HepG2 (cell line): Measurements from ENCODE around the gene SNUPN.
A peak's percentile ranks its signal among the peaks of the same experiment; 100 is the strongest.

ENCODE experiments used
- CEBPB ChIP-seq: IDR thresholded peaks from 2 replicates; pipeline ENCODE4 v1.6.1; 2011; ENCODE audit warnings: low read depth, low read length, improper control_type of control experiment, borderline replicate concordance
- DR1 ChIP-seq: sonication (generic); formaldehyde crosslinking; IDR thresholded peaks from 2 replicates; pipeline ENCODE4 v1.8.0; 2021; ENCODE audit warnings: mild to moderate bottlenecking, missing genetic modification reagents, inconsistent platforms
- KDM1A ChIP-seq: IDR thresholded peaks from 2 replicates; pipeline ENCODE4 v1.6.1; 2016; ENCODE audit warnings: missing compliant biosample characterization
- REPIN1 ChIP-seq: sonication (generic); formaldehyde crosslinking; IDR thresholded peaks from 2 replicates; pipeline ENCODE4 v1.8.0; 2022; ENCODE audit warnings: missing genetic modification reagents, low read depth, mild to moderate bottlenecking, borderline replicate concordance
- TBP ChIP-seq: sonication (generic); formaldehyde crosslinking; IDR thresholded peaks from 2 replicates; pipeline ENCODE4 v1.5.0; 2020; ENCODE audit warnings: missing genetic modification reagents
- TF ChIP-seq, protein P1 (sequence below): sonication (generic); formaldehyde crosslinking; IDR thresholded peaks from 2 replicates; pipeline ENCODE4 v1.4.0; 2020; ENCODE audit warnings: missing genetic modification reagents, borderline replicate concordance
- TF ChIP-seq, protein P2 (sequence below): sonication (generic); formaldehyde crosslinking; IDR thresholded peaks from 2 replicates; pipeline ENCODE4 v1.5.0; 2020; ENCODE audit warnings: mild to moderate bottlenecking, missing genetic modification reagents, moderate library complexity

DNA sequence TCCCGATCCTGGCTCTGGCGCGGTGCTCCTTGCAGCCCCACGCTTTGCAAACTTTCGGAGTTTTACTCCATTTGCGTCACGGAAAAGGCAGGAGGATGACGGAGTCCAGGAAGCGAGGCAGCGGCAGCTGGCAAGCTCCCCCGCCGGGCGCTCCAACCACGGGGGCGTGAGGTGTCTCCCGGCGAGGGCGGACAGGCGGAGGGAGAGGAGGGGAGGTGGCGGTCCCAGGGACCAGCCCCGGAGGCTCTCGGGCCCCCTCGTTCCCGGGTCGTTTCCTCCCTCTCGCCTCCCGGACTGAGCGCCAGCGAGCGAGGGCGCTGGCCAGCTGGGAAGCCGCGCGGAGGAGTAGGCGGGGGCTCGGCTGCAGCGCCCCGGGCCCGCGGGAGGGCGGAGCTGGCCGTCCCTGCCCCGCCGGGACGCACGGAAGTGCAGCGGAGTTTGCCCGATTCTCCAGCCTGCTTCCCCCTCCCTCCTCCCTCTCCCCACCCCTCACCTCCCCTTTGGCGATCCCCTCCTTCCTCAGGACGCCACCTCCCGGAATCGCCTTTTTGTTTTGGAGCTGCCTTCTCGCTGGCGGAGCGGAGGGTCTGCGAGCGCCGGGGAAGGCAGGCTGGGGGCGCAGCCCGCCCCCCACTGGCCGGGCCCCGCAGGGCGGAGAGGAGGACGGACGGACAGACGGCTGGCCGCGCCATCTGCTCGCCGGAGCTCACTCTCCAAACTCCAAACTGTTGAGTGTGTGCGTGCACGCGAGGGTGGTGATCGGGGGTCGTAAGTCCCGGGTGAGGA is 22.0 kb upstream of the SNUPN start, which contains the start of gene SNX33:
- TF ChIP-seq, protein P1, sequence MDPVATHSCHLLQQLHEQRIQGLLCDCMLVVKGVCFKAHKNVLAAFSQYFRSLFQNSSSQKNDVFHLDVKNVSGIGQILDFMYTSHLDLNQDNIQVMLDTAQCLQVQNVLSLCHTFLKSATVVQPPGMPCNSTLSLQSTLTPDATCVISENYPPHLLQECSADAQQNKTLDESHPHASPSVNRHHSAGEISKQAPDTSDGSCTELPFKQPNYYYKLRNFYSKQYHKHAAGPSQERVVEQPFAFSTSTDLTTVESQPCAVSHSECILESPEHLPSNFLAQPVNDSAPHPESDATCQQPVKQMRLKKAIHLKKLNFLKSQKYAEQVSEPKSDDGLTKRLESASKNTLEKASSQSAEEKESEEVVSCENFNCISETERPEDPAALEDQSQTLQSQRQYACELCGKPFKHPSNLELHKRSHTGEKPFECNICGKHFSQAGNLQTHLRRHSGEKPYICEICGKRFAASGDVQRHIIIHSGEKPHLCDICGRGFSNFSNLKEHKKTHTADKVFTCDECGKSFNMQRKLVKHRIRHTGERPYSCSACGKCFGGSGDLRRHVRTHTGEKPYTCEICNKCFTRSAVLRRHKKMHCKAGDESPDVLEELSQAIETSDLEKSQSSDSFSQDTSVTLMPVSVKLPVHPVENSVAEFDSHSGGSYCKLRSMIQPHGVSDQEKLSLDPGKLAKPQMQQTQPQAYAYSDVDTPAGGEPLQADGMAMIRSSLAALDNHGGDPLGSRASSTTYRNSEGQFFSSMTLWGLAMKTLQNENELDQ (CRISPR knock-in tag): no peak
- TF ChIP-seq, protein P2, sequence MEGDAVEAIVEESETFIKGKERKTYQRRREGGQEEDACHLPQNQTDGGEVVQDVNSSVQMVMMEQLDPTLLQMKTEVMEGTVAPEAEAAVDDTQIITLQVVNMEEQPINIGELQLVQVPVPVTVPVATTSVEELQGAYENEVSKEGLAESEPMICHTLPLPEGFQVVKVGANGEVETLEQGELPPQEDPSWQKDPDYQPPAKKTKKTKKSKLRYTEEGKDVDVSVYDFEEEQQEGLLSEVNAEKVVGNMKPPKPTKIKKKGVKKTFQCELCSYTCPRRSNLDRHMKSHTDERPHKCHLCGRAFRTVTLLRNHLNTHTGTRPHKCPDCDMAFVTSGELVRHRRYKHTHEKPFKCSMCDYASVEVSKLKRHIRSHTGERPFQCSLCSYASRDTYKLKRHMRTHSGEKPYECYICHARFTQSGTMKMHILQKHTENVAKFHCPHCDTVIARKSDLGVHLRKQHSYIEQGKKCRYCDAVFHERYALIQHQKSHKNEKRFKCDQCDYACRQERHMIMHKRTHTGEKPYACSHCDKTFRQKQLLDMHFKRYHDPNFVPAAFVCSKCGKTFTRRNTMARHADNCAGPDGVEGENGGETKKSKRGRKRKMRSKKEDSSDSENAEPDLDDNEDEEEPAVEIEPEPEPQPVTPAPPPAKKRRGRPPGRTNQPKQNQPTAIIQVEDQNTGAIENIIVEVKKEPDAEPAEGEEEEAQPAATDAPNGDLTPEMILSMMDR (CRISPR knock-in tag): peak; percentile 70
- TF ChIP-seq DR1 (CRISPR knock-in tag): no peak; the same call in 1 of the 2 replicates
- peak; percentile 88 for TF ChIP-seq REPIN1 (CRISPR knock-in tag)
- no peak for TF ChIP-seq CEBPB
- TF ChIP-seq TBP (CRISPR knock-in tag): no peak
- no peak for TF ChIP-seq KDM1A
